ACC112 (cell line): ENCODE measurements around the gene WDR82.
A peak's percentile ranks its signal among the peaks of the same experiment; 100 is the strongest.

Source experiments
- H2AFZ ChIP-seq: fragments of 200-600 bp; sonication (generic); one replicate; pipeline ENCODE4 v1.6.0; 2017; ENCODE audit warnings: antibody characterized with exemption, low read length; ENCODE audit not compliant: unreplicated experiment
- H3K27ac ChIP-seq: fragments of 200-600 bp; sonication (generic); 2 replicates; pipeline ENCODE4 v1.5.1; 2014; ENCODE audit warnings: low read depth, mild to moderate bottlenecking, antibody characterized with exemption, low read length, moderate library complexity
- H3K27me3 ChIP-seq: fragments of 200-600 bp; sonication (generic); 2 replicates; pipeline ENCODE4 v1.6.1; 2014; ENCODE audit warnings: mild to moderate bottlenecking, antibody characterized with exemption, low read length, moderate library complexity, mixed read lengths; ENCODE audit not compliant: insufficient read depth
- H3K36me3 ChIP-seq: fragments of 200-600 bp; sonication (generic); 2 replicates; pipeline ENCODE4 v1.6.1; 2016; ENCODE audit warnings: mild to moderate bottlenecking, antibody characterized with exemption, low read length, moderate library complexity, mixed read lengths; ENCODE audit not compliant: insufficient read depth
- H3K4me1 ChIP-seq: fragments of 200-600 bp; sonication (generic); one replicate; pipeline ENCODE4 v1.6.1; 2016; ENCODE audit warnings: low read length, mixed read lengths; ENCODE audit not compliant: insufficient read depth, unreplicated experiment, control insufficient read depth
- H3K4me3 ChIP-seq: fragments of 200-600 bp; sonication (generic); 2 replicates; pipeline ENCODE4 v1.5.1; 2014; ENCODE audit warnings: mild to moderate bottlenecking, low read depth, low read length
- H3K79me2 ChIP-seq: fragments of 200-600 bp; sonication (generic); one replicate; pipeline ENCODE4 v1.6.0; 2016; ENCODE audit warnings: low read length; ENCODE audit not compliant: control insufficient read depth, unreplicated experiment, insufficient read depth

Gene WDR82

GRCh38 chr3:52250122-52250521, 28.3 kb downstream of the WDR82 start:
- Histone ChIP-seq H2AFZ (no peak overlapping the region), H3K4me1 (peaks cover 9% of the 10 kb centered on the region), H3K27me3 (no peaks in the 10 kb centered on the region), H3K27ac (no peak overlapping the region), H3K36me3 (peaks cover 5% of the 10 kb centered on the region; the same call in 1 of the 2 replicates), H3K79me2 (no peaks in the 10 kb centered on the region), H3K4me3 (no peak overlapping the region)

DNA sequence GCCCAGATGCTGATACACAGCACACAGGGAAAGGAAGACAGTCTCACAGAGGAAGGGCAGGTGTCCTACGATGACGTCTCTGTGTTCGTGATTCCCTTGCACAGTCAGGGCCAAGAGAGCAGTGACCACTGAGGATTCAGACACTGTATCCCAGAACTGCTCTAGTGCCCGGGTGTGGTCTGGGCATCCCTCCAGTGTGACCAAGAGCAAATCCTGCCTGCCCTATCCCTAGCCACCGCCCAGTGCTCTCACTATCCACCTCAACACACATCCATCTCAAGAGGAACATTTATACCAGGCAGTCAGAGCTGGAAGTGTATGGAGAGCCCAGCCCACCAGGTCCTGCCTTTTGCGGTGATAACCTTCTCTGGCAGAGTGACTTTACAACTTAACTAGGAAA, 28.8 kb downstream of the WDR82 start:
- Histone ChIP-seq H3K27ac (no peak overlapping the region), H3K36me3 (peaks cover 5% of the 10 kb centered on the region; the same call in 1 of the 2 replicates), H3K4me1 (peaks cover 13% of the 10 kb centered on the region), H3K79me2 (no peaks in the 10 kb centered on the region), H2AFZ (no peak overlapping the region), H3K27me3 (no peaks in the 10 kb centered on the region), H3K4me3 (no peak overlapping the region)

GRCh38 chr3:52248816-52249547, 29.5 kb downstream of the WDR82 start:
- Histone ChIP-seq H3K27me3 (no peaks in the 10 kb centered on the region), H3K4me1 (peaks cover 20% of the 10 kb centered on the region), H2AFZ (no peak overlapping the region), H3K27ac (no peak overlapping the region), H3K36me3 (peaks cover 5% of the 10 kb centered on the region; the same call in 1 of the 2 replicates), H3K79me2 (no peaks in the 10 kb centered on the region), H3K4me3 (no peak overlapping the region)

GRCh38 chr3:52248165-52248541, 30.3 kb downstream of the WDR82 start:
- Histone ChIP-seq H3K36me3 (peaks cover 5% of the 10 kb centered on the region; the same call in 1 of the 2 replicates), H3K27ac (no peak overlapping the region), H3K79me2 (no peaks in the 10 kb centered on the region), H2AFZ (no peak overlapping the region), H3K4me3 (no peak overlapping the region), H3K4me1 (peaks cover 24% of the 10 kb centered on the region), H3K27me3 (no peaks in the 10 kb centered on the region)

GRCh38 chr3:52247409-52248164, 30.9 kb downstream of the WDR82 start:
- Histone ChIP-seq H3K27ac (no peak overlapping the region), H2AFZ (no peak overlapping the region), H3K36me3 (peaks cover 5% of the 10 kb centered on the region; the same call in 1 of the 2 replicates), H3K4me1 (peaks cover 24% of the 10 kb centered on the region), H3K4me3 (no peak overlapping the region; the same call in 1 of the 2 replicates), H3K27me3 (no peaks in the 10 kb centered on the region), H3K79me2 (no peaks in the 10 kb centered on the region)

GRCh38 chr3:52246728-52247408, 31.6 kb downstream of the WDR82 start:
- Histone ChIP-seq H2AFZ (no peak overlapping the region), H3K79me2 (no peaks in the 10 kb centered on the region), H3K36me3 (0 out of 2 replicates have a peak, but pooled peaks cover 3% of the 10 kb centered on the region), H3K4me1 (peaks cover 24% of the 10 kb centered on the region), H3K27ac (no peak overlapping the region), H3K27me3 (no peaks in the 10 kb centered on the region), H3K4me3 (peak overlapping the region; percentile 74)

DNA sequence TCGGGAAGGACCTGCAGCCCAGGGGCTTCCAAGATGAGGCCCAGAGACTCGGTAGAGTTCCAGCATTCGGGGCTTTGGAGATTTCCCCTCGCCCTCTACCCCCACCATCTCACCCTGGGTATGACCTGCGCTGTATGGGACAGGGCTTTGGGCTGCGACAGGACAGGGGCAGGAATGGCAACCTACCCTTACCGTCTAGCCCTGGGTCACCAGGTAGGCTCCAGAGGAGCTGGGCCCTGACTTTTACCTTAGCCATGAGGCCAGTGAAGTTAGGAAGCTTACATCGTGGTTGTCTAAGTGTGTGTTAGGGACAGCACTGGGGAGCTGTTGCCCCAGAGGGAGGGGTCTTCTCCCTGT, 32.2 kb downstream of the WDR82 start:
- H2AFZ ChIP-seq, result no peak overlapping the region
- no peaks in the 10 kb centered on the region for H3K36me3 ChIP-seq
- peak overlapping the region; percentile 74 for H3K4me3 ChIP-seq
- no peaks in the 10 kb centered on the region for H3K27me3 ChIP-seq
- no peak overlapping the region for H3K27ac ChIP-seq
- H3K4me1 ChIP-seq, result peaks cover 24% of the 10 kb centered on the region
- no peaks in the 10 kb centered on the region for H3K79me2 ChIP-seq

GRCh38 chr3:52245322-52246263, 32.9 kb downstream of the WDR82 start, which contains the start of gene PPM1M:
Gene PPM1M (plus strand): TSS chr3:52245759. CDS start chr3:52245825, 66 bp downstream.
- Histone ChIP-seq H3K27me3 (no peaks in the 10 kb centered on the region), H3K4me1 (peaks cover 29% of the 10 kb centered on the region), H3K79me2 (peaks cover 4% of the 10 kb centered on the region), H2AFZ (peak within 1 kb of the TSS; percentile 80), H3K27ac (no peak within 1 kb of the TSS), H3K36me3 (no peaks in the 10 kb centered on the region), H3K4me3 (peak within 1 kb of the TSS; percentile 74)

DNA sequence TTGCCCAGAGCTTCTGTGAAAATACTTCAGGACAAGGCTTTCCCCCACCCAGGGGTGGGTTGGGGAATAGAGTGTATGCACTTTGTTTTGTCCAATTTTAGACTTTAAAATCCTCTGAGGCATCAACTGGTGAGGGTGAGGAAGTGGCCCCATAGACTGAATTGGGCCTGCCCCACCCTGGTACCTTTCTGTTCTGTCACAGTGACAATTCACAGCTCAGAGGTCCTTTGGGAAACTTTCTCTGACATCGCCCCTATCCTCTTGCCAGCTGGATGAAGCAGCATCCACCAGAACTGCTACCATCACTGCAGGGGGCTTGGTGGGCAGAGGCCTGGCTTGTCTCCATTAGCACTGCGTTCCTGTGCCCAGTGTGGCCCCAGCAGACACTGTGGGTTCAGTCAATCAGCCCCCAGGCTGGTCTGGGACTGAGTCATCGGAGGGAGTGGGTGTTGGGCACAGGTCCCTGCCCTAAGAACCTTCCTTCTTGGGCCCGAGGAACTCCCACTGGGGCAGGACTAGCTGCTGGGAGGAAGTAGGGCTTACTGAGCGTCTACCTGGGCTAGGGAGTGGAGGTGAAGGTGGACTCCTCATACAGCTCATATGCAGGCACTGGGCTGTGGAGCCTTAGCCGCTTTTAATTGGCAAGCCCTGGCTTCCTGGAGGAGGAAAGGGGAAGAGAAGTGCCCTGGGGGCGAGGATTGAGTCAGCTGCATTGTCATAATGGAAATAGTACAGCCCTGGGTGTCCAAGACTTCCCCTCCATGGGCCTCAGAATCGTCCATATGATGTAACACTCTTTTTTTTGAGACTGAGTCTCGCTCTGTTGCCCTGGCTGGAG, 34.4 kb downstream of the WDR82 start:
- no peaks in the 10 kb centered on the region for H3K27me3 ChIP-seq
- H3K27ac ChIP-seq, result peak overlapping the region; percentile 31
- peaks cover 38% of the 10 kb centered on the region for H3K4me1 ChIP-seq
- no peak overlapping the region for H2AFZ ChIP-seq
- no peak overlapping the region for H3K4me3 ChIP-seq
- H3K36me3 ChIP-seq, result no peaks in the 10 kb centered on the region
- peaks cover 9% of the 10 kb centered on the region for H3K79me2 ChIP-seq
